HepG2 (cell line): Measurements from ENCODE around the gene LRRN4CL.

Source experiments
- FIP1L1 ChIP-seq: fragments of 200-400 bp; formaldehyde crosslinking; IDR thresholded peaks from 2 replicates; pipeline ENCODE4 v1.6.1; 2018; ENCODE audit warnings: low read depth, mild to moderate bottlenecking, low read length, moderate library complexity, borderline replicate concordance; ENCODE audit not compliant: insufficient read depth
- HNRNPH1 ChIP-seq: fragments of 200-400 bp; formaldehyde crosslinking; optimal IDR thresholded peaks from 2 replicates; pipeline ENCODE3; 2017; ENCODE audit warnings: mild to moderate bottlenecking, low read depth, low read length
- NCOA2 ChIP-seq: sonication (generic); formaldehyde crosslinking; IDR thresholded peaks from 2 replicates; pipeline ENCODE4 v1.8.0; 2022; ENCODE audit warnings: inconsistent platforms
- NCOR1 ChIP-seq: fragments of 200-600 bp; sonication (generic); IDR thresholded peaks from 2 replicates; pipeline ENCODE4 v1.7.0; 2017; ENCODE audit warnings: antibody characterized with exemption, low read length, borderline replicate concordance
- POLR2A ChIP-seq, 2 experiments: IDR thresholded peaks; 2 replicates each; pipeline ENCODE4 v1.6.1; 2011; ENCODE audit warnings: low read depth in 2 of 2, low read length in 2 of 2, mild to moderate bottlenecking in 1 of 2, moderate library complexity in 1 of 2; ENCODE audit not compliant: insufficient read depth in 1 of 2
- PTBP1 ChIP-seq: fragments of 200-400 bp; formaldehyde crosslinking; IDR thresholded peaks from 2 replicates; pipeline ENCODE4 v1.6.1; 2018; ENCODE audit warnings: low read length, low read depth; ENCODE audit not compliant: poor library complexity, severe bottlenecking
- RELA ChIP-seq: sonication (generic); formaldehyde crosslinking; IDR thresholded peaks from 2 replicates; pipeline ENCODE4 v1.4.0; 2020; ENCODE audit warnings: missing genetic modification reagents
- U2AF2 ChIP-seq: fragments of 200-400 bp; formaldehyde crosslinking; IDR thresholded peaks from 2 replicates; pipeline ENCODE4 v1.6.1; 2017; ENCODE audit warnings: low read depth, mild to moderate bottlenecking, low read length
- ZBTB1 ChIP-seq: sonication (generic); formaldehyde crosslinking; IDR thresholded peaks from 2 replicates; pipeline ENCODE4 v1.4.0; 2020; ENCODE audit warnings: missing genetic modification reagents, borderline replicate concordance
- ZNF33A ChIP-seq: sonication (generic); formaldehyde crosslinking; IDR thresholded peaks from 2 replicates; pipeline ENCODE4 v1.5.1; 2020; ENCODE audit warnings: missing genetic modification reagents, mild to moderate bottlenecking, moderate library complexity, borderline replicate concordance
- TF ChIP-seq, protein P1 (sequence below): sonication (generic); formaldehyde crosslinking; IDR thresholded peaks from 2 replicates; pipeline ENCODE4 v1.5.0; 2020; ENCODE audit warnings: mild to moderate bottlenecking, missing genetic modification reagents, moderate library complexity

DNA sequence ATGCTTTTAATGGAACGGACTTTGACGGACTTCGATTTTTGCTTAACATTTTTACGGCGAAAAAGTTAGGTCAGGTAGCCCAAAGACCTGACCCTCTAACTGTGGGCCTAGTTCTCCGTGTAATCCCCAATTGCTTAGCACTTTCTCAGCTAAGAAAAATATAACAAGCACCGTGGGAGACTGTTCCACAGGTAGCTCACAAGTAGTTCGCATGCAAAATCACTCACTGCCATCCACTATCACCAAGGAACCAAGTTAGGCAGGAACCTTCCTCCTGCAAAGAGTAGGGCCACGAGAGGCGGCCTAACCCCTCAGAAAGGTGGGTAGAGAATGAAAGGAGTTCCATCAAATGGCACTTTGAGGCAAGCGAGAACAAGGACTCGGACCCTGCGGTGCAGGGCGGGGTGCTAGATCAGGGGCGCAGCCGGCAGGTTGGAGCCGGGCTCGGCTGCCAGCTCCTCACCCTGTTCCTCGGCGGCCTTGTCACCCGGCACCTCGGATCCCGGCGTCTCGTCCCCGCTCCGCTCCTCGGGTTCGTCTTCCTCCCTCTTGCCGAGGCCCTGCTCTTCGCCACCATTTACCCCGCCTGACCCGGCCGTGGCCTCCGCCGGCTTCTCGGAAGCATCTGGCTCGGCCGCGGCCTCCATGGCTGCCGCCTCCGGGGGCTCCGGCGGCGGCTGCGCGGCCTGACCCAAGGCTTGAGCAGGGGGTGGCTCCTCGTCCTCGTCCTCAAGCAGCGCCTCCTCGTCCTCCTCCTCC lies 37.0 kb upstream of the LRRN4CL start:
- TF ChIP-seq NCOR1 (no peak), HNRNPH1 (no peak), ZBTB1 (CRISPR knock-in tag) (no peak), PTBP1 (no peak), RELA (CRISPR knock-in tag) (no peak; the same call in 1 of the 2 replicates), NCOA2 (CRISPR knock-in tag) (no peak), U2AF2 (no peak), FIP1L1 (no peak), ZNF33A (CRISPR knock-in tag) (no peak), POLR2A (IDR thresholded peaks at IDR 0.05; ENCODE audit: insufficient read depth in 1 of 2, low read depth in 2 of 2, low read length in 2 of 2) (no peak)
- TF ChIP-seq, protein P1, sequence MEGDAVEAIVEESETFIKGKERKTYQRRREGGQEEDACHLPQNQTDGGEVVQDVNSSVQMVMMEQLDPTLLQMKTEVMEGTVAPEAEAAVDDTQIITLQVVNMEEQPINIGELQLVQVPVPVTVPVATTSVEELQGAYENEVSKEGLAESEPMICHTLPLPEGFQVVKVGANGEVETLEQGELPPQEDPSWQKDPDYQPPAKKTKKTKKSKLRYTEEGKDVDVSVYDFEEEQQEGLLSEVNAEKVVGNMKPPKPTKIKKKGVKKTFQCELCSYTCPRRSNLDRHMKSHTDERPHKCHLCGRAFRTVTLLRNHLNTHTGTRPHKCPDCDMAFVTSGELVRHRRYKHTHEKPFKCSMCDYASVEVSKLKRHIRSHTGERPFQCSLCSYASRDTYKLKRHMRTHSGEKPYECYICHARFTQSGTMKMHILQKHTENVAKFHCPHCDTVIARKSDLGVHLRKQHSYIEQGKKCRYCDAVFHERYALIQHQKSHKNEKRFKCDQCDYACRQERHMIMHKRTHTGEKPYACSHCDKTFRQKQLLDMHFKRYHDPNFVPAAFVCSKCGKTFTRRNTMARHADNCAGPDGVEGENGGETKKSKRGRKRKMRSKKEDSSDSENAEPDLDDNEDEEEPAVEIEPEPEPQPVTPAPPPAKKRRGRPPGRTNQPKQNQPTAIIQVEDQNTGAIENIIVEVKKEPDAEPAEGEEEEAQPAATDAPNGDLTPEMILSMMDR (CRISPR knock-in tag): no peak
